ENCODE measurements around the gene EML1. TPM values are rescaled to one million over a fixed set of nuclear protein-coding genes. Genes with fewer than 3 reads are reported as not detected.

The EML1 gene
- total and polyA plus RNA-seq, 2 of the 13 experiments (the other 11 are each of a cell fraction or from before 2014, with no cell fraction given), result 0.59 to 1.7 TPM

DNA sequence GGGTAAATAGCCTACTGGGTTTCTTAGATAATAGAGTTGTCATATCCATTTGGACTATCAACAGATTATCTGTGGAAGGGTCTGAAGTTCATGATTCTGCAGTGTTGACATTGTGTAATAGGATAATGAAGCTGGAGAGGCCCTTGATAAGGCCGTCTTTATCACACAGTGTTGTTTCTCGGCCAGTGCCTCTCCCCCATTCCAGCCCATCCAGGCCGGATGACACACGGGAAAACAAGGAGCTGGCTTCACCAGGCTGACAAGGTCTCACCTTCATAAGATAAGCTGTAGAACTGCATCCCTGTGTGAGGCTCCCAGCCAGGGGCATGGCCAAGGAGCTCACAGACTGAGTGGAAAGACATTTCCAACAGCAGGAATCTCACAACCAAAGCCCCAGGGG is 8.7 kb upstream of the EML1 start (continued):
- TF ChIP-seq, protein P1, sequence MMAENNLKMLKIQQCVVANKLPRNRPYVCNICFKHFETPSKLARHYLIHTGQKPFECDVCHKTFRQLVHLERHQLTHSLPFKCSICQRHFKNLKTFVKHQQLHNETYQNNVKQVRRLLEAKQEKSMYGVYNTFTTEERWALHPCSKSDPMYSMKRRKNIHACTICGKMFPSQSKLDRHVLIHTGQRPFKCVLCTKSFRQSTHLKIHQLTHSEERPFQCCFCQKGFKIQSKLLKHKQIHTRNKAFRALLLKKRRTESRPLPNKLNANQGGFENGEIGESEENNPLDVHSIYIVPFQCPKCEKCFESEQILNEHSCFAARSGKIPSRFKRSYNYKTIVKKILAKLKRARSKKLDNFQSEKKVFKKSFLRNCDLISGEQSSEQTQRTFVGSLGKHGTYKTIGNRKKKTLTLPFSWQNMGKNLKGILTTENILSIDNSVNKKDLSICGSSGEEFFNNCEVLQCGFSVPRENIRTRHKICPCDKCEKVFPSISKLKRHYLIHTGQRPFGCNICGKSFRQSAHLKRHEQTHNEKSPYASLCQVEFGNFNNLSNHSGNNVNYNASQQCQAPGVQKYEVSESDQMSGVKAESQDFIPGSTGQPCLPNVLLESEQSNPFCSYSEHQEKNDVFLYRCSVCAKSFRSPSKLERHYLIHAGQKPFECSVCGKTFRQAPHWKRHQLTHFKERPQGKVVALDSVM (CRISPR knock-in tag; IDR thresholded peaks at IDR 0.05), result no peak
- TF ChIP-seq, protein P2, sequence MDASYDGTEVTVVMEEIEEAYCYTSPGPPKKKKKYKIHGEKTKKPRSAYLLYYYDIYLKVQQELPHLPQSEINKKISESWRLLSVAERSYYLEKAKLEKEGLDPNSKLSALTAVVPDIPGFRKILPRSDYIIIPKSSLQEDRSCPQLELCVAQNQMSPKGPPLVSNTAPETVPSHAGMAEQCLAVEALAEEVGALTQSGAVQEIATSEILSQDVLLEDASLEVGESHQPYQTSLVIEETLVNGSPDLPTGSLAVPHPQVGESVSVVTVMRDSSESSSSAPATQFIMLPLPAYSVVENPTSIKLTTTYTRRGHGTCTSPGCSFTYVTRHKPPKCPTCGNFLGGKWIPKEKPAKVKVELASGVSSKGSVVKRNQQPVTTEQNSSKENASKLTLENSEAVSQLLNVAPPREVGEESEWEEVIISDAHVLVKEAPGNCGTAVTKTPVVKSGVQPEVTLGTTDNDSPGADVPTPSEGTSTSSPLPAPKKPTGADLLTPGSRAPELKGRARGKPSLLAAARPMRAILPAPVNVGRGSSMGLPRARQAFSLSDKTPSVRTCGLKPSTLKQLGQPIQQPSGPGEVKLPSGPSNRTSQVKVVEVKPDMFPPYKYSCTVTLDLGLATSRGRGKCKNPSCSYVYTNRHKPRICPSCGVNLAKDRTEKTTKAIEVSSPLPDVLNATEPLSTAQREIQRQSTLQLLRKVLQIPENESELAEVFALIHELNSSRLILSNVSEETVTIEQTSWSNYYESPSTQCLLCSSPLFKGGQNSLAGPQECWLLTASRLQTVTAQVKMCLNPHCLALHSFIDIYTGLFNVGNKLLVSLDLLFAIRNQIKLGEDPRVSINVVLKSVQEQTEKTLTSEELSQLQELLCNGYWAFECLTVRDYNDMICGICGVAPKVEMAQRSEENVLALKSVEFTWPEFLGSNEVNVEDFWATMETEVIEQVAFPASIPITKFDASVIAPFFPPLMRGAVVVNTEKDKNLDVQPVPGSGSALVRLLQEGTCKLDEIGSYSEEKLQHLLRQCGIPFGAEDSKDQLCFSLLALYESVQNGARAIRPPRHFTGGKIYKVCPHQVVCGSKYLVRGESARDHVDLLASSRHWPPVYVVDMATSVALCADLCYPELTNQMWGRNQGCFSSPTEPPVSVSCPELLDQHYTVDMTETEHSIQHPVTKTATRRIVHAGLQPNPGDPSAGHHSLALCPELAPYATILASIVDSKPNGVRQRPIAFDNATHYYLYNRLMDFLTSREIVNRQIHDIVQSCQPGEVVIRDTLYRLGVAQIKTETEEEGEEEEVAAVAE (CRISPR knock-in tag; IDR thresholded peaks at IDR 0.05; ENCODE audit: borderline replicate concordance), result no peak
- no peak for TF ChIP-seq ZNF234 (CRISPR knock-in tag; conservative IDR thresholded peaks at IDR 0.05)
- peak; percentile 84 for TF ChIP-seq TBX2 (CRISPR knock-in tag; IDR thresholded peaks at IDR 0.05; ENCODE audit: borderline replicate concordance)
- no peak for TF ChIP-seq DMTF1 (CRISPR knock-in tag; IDR thresholded peaks at IDR 0.05)
- TF ChIP-seq TRIM24 (CRISPR knock-in tag; IDR thresholded peaks at IDR 0.05), result no peak; the same call in 1 of the 2 replicates
- no peak for TF ChIP-seq U2AF2 (IDR thresholded peaks at IDR 0.05; ENCODE audit: low read depth, low read length)
- TF ChIP-seq SALL1 (CRISPR knock-in tag; IDR thresholded peaks at IDR 0.05), result peak; percentile 92
- no peak for TF ChIP-seq SNAPC4 (CRISPR knock-in tag; IDR thresholded peaks at IDR 0.05)
- TF ChIP-seq ZNF264 (CRISPR knock-in tag; IDR thresholded peaks at IDR 0.05), result 0 out of 2 replicates have a peak, but pooled peaks have one; percentile 42
- no peak for TF ChIP-seq ATRX (CRISPR knock-in tag; IDR thresholded peaks at IDR 0.05; ENCODE audit: borderline replicate concordance)
- TF ChIP-seq PCBP2 (optimal IDR thresholded peaks at IDR 0.05; ENCODE audit: low read depth, low read length, poor library complexity, severe bottlenecking), result no peak
- TF ChIP-seq CENPBD1 (CRISPR knock-in tag; IDR thresholded peaks at IDR 0.05; ENCODE audit: borderline replicate concordance, low read depth), result no peak
- TF ChIP-seq PHF8 (CRISPR knock-in tag; IDR thresholded peaks at IDR 0.05), result no peak
- TF ChIP-seq ZNF451 (CRISPR knock-in tag; IDR thresholded peaks at IDR 0.05), result no peak
- peak; percentile 60; the same call in 1 of the 2 replicates for TF ChIP-seq KDM6A (CRISPR knock-in tag; IDR thresholded peaks at IDR 0.05; ENCODE audit: low read depth)
